Activated CD4-positive, alpha-beta memory T cell treated with anti-CD3 and anti-CD28 coated beads for 36 hours (primary cell): Measurements from ENCODE around the gene CD72. TPM values are rescaled to one million over a fixed set of nuclear protein-coding genes. Genes with fewer than 3 reads are reported as not detected.
"Not testable (repeated sequence)": the region's sequence is repeated elsewhere in the genome, so short reads cannot be mapped to it uniquely, and the experiment has no call there.

Experiments
- CTCF ChIA-PET: fragments of 350-600 bp; sonication (Branson Sonifier 250); formaldehyde crosslinking; loops from one replicate; lab custom pipeline; 2021; ENCODE audit warnings: antibody characterized with exemption, inconsistent platforms; lab: Charles Lee
- POLR2A ChIA-PET: fragments of 350-600 bp; sonication (Branson Sonifier 250); formaldehyde crosslinking; loops from one replicate; lab custom pipeline; 2021; ENCODE audit warnings: antibody characterized with exemption; lab: Charles Lee
- DNase-seq: peaks from one replicate; pipeline ENCODE4 v3.0.0-alpha.2; 2020
- H3K27ac Mint-ChIP-seq: one replicate; pipeline ENCODE4 v1.8.0; 2021; ENCODE audit warnings: mixed read lengths
- H3K27me3 Mint-ChIP-seq: one replicate; pipeline ENCODE4 v1.8.0; 2021; ENCODE audit warnings: mixed read lengths
- H3K36me3 Mint-ChIP-seq: one replicate; pipeline ENCODE4 v1.8.0; 2021; ENCODE audit warnings: mixed read lengths
- H3K4me1 Mint-ChIP-seq: one replicate; pipeline ENCODE4 v1.8.0; 2021; ENCODE audit warnings: low read depth, mixed read lengths
- H3K4me3 Mint-ChIP-seq: one replicate; pipeline ENCODE4 v1.8.0; 2021; ENCODE audit warnings: mild to moderate bottlenecking, mixed read lengths
- H3K9me3 Mint-ChIP-seq: one replicate; pipeline ENCODE4 v1.8.0; 2021; ENCODE audit warnings: mixed read lengths
- intact Hi-C: fragments of 100-400 bp; cut with micrococcal nuclease; formaldehyde crosslinking; loops from one replicate; pipeline ENCODE4 v1.15.1; 2023
- total RNA-seq, 2 experiments: library from RNA; stranded (reverse); gene quantifications; one replicate each; pipeline ENCODE4 v1.2.3, GENCODE V29; 2021

The CD72 gene
- total RNA-seq, 2 experiments from 2014 or later: 9.4 to 9.8 TPM

DNA sequence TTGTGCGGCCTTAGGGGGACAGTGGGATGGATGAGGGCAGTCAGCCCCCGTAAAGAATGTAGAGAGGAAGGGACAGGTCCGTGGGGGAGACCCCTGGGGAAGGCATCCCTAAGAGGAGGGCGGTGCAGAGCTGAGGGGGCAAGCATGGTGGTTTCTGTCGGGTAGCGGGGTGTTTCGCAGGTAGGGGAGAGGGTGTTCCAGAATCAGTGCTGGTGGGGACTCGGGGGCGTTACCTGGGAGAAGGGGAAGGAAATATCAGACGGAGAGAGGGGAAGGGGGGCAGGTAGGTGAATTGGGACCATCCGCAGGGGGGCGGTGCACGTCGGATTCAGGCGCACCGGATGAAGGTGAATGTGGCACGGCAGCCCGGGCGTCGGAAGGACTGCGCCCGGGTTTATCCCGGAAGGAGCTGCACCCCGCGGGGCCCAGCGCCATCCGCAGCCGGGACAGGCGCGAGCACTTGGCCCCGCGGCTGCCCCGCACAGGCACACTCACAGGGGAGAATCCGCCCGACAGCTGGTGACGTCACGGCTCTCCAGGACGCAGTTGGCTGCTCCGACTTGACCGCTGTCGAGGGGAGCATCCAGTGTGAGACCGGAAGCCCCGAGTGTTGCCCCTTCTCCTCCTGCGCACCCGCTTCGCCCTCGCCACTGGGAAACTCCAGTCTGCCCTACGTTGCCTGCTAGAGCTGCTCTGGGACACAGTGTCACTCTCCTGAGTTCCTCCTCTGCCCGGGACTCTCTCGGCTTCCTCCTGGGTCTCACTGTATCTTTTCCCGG is 1.3 kb downstream of the CD72 start:
- Mint-ChIP-seq H3K4me3 (peak overlapping the region; percentile 77), H3K9me3 (no peaks in the 10 kb centered on the region), H3K27ac (peak overlapping the region; percentile 79), H3K36me3 (no peaks in the 10 kb centered on the region), H3K4me1 (peaks cover 37% of the 10 kb centered on the region), H3K27me3 (no peaks in the 10 kb centered on the region)
- DNase-seq: peak; percentile 80
- ChIA-PET POLR2A (interaction anchor here (1.0 to 2.1 kb wide), 3 partner anchors 12 to 114 kb away, joined by 3 to 7 read pairs (median 5); partner anchors contain the start of gene TESK1), CTCF (interaction anchor here (0.6 to 3.3 kb wide), 12 partner anchors 9 to 119 kb away, joined by 3 to 24 read pairs (median 4); partner anchors contain the start of genes CREB3 and TLN1)
- intact Hi-C loops: loop anchor here (1.0 kb wide), 1 partner anchor 29 kb away; no protein-coding TSS in a partner anchor

DNA sequence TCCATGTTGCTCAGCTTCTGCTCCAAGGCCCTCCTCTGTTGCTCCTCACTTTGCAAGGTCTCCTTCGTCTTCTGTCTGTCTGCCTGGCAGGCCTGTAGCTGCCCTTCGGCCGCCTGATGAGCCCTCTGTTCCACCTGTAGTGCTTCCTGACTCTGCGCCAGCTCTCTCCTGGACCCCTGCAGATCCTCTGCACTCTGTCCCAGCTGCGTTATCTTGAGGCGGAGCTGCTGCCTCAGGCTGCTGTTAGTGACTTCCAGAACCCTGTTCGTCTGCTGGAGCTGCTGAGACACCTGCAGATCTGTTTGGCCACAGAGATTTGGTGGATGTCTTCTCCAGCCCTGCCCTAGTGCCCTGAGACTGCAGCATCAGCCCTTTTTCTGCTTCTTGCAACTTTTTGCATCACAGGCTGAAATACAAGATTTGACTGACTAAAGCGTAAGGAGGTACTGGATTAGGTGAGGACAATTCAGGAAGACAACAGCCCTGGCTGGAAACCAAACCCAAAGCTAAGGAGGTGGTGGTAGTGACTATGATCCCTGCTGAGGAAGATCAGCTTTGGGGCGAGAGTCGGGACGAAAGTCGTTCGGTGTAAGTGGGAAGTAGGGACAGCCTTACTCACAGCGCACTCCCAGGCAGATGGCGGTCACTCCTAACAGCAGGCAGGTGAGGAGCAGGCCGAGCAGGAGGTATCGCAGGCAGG is 2.1 kb downstream of the CD72 start:
- intact Hi-C loops: no loop called here
- POLR2A ChIA-PET: interaction anchor here (1.0 to 2.1 kb wide), 3 partner anchors 11 to 115 kb away, joined by 3 to 7 read pairs (median 5); partner anchors contain the start of gene TESK1

DNA sequence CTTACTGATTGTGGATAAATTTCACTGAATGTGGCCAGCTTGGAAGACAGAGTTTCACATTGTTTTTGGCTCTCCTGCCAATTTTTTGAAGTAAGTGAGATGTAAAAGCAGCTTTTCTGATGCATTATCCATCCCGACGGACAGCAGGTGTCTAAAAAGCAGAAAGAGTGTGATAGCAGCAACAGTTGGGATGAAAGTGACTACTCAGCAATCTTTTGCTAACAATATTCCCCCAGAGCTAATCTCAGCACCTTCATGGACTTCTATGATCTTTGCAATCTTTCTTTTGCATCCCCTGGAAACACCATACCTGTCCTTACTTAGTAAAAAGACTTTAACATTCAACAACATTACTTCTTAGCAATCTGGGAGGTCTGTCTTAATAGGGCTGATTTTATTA is 5.4 kb downstream of the CD72 start:
- intact Hi-C loops: no loop called here
- H3K4me1 Mint-ChIP-seq: peaks cover 17% of the 10 kb centered on the region
- no peaks in the 10 kb centered on the region for H3K9me3 Mint-ChIP-seq
- CTCF ChIA-PET: interaction anchor here (1.6 to 3.9 kb wide), 7 partner anchors 16 to 123 kb away, joined by 3 to 30 read pairs (median 18); partner anchors contain the start of genes ARHGEF39, CCDC107 and RMRP
- no peaks in the 10 kb centered on the region for H3K27me3 Mint-ChIP-seq
- no peak overlapping the region for H3K27ac Mint-ChIP-seq
- H3K36me3 Mint-ChIP-seq: peaks cover 3% of the 10 kb centered on the region
- H3K4me3 Mint-ChIP-seq: no peak overlapping the region
- no peak for DNase-seq
- POLR2A ChIA-PET: interaction anchor here (0.6 to 1.1 kb wide), 2 partner anchors 119 to 170 kb away, joined by 3 read pairs; partner anchors contain the start of gene TLN1

More for the DNA sequence above, 2.1 kb downstream of the CD72 start:
- CTCF ChIA-PET: interaction anchor here (0.8 to 3.3 kb wide), 12 partner anchors 10 to 128 kb away, joined by 3 to 24 read pairs (median 5); partner anchors contain the start of genes CCDC107, RMRP and TLN1
- Mint-ChIP-seq H3K4me1 (peaks cover 40% of the 10 kb centered on the region), H3K9me3 (no peaks in the 10 kb centered on the region), H3K27me3 (no peaks in the 10 kb centered on the region), H3K36me3 (no peaks in the 10 kb centered on the region), H3K27ac (no peak overlapping the region), H3K4me3 (peak overlapping the region; percentile 77)
- no peak for DNase-seq

DNA sequence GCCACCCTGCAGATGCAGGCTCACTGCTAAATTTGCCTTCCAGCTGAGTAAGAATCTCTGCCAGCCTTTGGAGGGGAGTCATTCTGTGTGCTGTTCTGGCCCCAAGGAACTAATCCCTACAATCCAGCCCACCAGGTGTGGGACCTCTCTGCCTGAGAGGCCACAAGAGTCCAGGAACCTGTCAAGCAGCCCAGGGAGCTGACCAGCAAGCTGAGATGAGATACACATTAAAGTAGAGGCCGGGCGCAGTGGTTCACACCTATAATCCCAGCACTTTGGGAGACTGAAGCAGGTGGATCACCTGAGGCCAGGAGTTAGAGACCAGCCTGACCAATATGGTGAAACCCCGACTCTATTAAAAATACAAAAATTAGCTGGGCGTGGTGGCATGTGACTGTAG is 6.1 kb downstream of the CD72 start:
- intact Hi-C loops: not testable (repeated sequence)
- CTCF ChIA-PET: interaction anchor here (0.7 to 3.9 kb wide), 29 partner anchors 8 to 213 kb away, joined by 3 to 32 read pairs (median 6); partner anchors contain the start of genes ARHGEF39, CCDC107, CREB3 and RMRP

DNA sequence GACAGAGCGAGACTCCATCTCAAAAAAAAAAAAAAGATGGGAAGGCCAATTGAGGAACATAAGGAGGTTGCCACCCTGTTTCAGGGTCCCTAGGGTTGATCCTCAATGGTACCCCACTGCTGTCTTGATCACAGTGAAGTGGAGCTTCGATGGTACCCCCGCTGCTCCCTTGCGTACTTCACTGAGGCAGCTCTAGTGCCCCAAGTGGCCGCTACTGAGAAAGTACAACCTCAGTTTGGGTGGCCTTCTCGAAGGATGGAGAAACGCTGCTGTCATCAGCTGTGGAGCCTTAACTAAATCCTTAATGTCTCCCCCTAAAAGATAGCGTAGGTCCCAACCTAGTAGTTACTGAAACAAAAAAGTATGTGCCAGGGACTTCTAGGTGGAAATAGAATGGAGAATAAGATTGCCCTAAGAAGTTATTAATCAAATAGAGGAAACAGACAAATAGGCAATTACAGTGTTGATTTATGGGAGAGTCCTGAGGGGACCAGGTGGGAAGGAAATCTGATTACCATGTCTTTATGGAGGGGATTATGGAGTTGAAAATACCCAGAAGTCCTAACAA is 6.9 kb downstream of the CD72 start:
- Mint-ChIP-seq H3K27ac (no peak overlapping the region), H3K27me3 (no peaks in the 10 kb centered on the region)
- POLR2A ChIA-PET: interaction anchor here (0.6 to 1.8 kb wide), 3 partner anchors 9 to 323 kb away, joined by 3 to 4 read pairs (median 4); no protein-coding TSS in a partner anchor

More for the DNA sequence above, 6.1 kb downstream of the CD72 start:
- not testable (repeated sequence) for DNase-seq, H3K27ac Mint-ChIP-seq, H3K4me3 Mint-ChIP-seq, H3K9me3 Mint-ChIP-seq, H3K27me3 Mint-ChIP-seq, H3K36me3 Mint-ChIP-seq
- peaks cover 12% of the 10 kb centered on the region for H3K4me1 Mint-ChIP-seq
- POLR2A ChIA-PET: interaction anchor here (0.6 to 1.3 kb wide), 3 partner anchors 49 to 170 kb away, joined by 3 to 4 read pairs (median 3); partner anchors contain the start of gene TLN1

DNA sequence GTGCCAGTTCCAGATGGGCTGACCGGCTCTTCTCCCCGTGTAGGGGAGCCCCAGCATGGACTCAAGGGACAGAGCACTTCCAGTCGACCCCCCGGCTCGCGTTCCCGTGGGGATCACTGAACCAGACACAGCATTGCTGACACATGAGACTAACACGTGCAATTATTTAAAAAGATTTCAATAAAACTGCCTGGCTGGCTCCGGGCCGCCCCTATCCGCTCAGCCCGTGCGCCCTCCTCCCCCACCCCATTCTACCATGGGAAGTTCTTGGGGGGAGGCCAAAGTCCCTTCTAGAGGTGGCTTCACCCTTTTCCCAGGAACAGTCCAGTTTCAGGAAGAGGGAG is 8.4 kb downstream of the CD72 start:
- Mint-ChIP-seq H3K36me3 (peaks cover 8% of the 10 kb centered on the region), H3K27me3 (no peaks in the 10 kb centered on the region), H3K27ac (no peak overlapping the region), H3K4me3 (no peak overlapping the region), H3K4me1 (peaks cover 14% of the 10 kb centered on the region), H3K9me3 (no peaks in the 10 kb centered on the region)
- POLR2A ChIA-PET: interaction anchor here (1.8 kb wide), 1 partner anchor 11 kb away, joined by 4 read pairs; no protein-coding TSS in a partner anchor
- intact Hi-C loops: loop anchor here (10.0 kb wide), 1 partner anchor 275 kb away; no protein-coding TSS in a partner anchor
- CTCF ChIA-PET: interaction anchor here (0.9 kb wide), 1 partner anchor 87 kb away, joined by 3 read pairs; no protein-coding TSS in a partner anchor
- no peak for DNase-seq

More for the DNA sequence above, 6.9 kb downstream of the CD72 start:
- Mint-ChIP-seq H3K4me1 (peaks cover 12% of the 10 kb centered on the region), H3K36me3 (peaks cover 8% of the 10 kb centered on the region), H3K9me3 (no peaks in the 10 kb centered on the region), H3K4me3 (no peak overlapping the region)
- intact Hi-C loops: no loop called here
- CTCF ChIA-PET: interaction anchor here (0.5 to 3.9 kb wide), 47 partner anchors 9 to 329 kb away, joined by 3 to 32 read pairs (median 4); partner anchors contain the start of genes ARHGEF39, CCDC107, CREB3 and RMRP
- peak; percentile 69 for DNase-seq

DNA sequence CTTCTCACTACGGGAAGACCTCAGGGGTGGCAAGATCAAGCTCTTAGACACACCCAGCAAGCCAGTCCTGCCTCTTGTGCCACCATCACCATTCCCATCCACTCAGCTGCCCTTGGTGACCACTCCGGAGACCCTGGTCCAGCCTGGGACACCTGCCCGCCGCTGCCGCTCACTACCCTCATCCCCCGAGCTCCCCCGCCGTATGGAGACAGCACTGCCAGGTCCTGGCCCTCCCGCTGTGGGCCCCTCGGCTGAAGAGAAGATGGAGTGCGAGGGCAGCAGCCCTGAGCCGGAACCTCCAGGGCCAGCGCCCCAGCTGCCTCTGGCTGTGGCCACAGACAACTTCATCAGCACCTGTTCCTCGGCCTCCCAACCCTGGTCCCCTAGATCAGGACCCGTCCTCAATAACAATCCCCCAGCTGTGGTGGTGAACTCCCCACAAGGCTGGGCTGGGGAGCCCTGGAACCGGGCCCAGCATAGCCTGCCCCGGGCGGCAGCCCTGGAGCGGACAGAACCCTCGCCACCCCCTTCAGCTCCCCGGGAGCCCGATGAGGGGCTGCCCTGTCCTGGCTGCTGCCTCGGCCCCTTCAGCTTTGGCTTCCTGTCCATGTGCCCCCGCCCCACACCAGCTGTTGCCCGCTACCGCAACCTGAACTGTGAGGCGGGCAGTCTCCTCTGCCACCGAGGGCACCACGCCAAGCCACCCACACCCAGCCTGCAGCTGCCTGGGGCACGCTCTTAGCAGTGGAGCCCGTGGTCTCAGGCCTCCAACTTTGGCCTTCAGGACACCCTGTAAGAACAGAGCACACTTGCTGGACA is 9.0 kb downstream of the CD72 start:
- H3K27ac Mint-ChIP-seq: no peak overlapping the region
- H3K9me3 Mint-ChIP-seq: no peaks in the 10 kb centered on the region
- intact Hi-C loops: loop anchor here (10.0 kb wide), 1 partner anchor 276 kb away; no protein-coding TSS in a partner anchor
- H3K27me3 Mint-ChIP-seq: no peaks in the 10 kb centered on the region
- H3K4me1 Mint-ChIP-seq: peaks cover 17% of the 10 kb centered on the region
- POLR2A ChIA-PET: interaction anchor here (1.0 to 1.8 kb wide), 2 partner anchors 11 kb away, joined by 4 to 5 read pairs; no protein-coding TSS in a partner anchor
- DNase-seq: no peak
- H3K36me3 Mint-ChIP-seq: peaks cover 8% of the 10 kb centered on the region
- no peak overlapping the region for H3K4me3 Mint-ChIP-seq
- CTCF ChIA-PET: interaction anchor here (0.9 to 1.1 kb wide), 2 partner anchors 40 to 87 kb away, joined by 3 read pairs; no protein-coding TSS in a partner anchor

DNA sequence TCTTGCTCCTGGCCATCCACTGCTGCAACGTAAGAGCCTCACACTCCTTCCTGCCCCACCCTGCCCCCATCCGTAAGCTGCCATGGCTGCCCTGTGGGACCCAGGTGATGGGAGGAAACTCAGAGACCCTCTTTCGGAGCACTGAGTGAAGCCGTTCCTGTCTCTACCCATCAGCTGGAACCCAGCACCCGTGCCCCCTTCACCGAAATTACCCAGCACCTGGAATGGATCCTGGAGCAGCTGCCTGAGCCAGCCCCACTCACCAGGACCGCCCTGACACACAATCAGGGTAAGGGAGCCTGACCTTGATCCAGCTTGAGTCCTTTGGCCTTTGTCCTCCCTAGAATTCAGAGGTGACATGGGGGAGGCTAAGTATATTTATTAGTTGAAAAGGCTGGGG is 10.0 kb downstream of the CD72 start:
- Mint-ChIP-seq H3K27ac (no peak overlapping the region), H3K4me3 (no peak overlapping the region), H3K36me3 (peaks cover 8% of the 10 kb centered on the region), H3K9me3 (no peaks in the 10 kb centered on the region), H3K4me1 (peaks cover 25% of the 10 kb centered on the region), H3K27me3 (no peaks in the 10 kb centered on the region)
- CTCF ChIA-PET: interaction anchor here (0.6 to 1.1 kb wide), 3 partner anchors 9 to 86 kb away, joined by 3 read pairs; no protein-coding TSS in a partner anchor
- intact Hi-C loops: loop anchor here (10.0 kb wide), 1 partner anchor 277 kb away; no protein-coding TSS in a partner anchor
- POLR2A ChIA-PET: interaction anchor here (0.6 to 1.0 kb wide), 2 partner anchors 12 to 20 kb away, joined by 4 to 5 read pairs; no protein-coding TSS in a partner anchor
- DNase-seq: no peak

DNA sequence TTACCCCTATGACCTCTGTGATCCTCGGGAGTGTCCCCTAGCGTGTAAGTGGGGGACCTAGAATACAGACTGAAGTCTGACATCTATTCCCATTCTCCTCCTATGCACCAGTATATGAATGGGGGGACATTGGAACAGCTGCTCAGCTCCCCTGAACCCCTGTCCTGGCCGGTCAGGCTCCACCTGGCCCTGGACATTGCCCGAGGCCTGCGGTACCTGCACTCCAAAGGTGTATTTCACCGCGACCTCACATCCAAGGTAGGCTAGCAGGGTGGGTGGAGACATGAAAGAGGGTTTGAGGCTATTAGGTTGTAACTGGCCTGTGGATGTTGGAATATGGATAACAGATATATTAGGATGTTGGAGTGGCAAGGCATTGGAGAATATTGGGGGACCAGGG is 11.5 kb downstream of the CD72 start:
- ChIA-PET CTCF (interaction anchor here (1.4 to 2.1 kb wide), 2 partner anchors 11 to 40 kb away, joined by 5 to 8 read pairs; partner anchors contain the start of gene CD72), POLR2A (interaction anchor here (0.8 kb wide), 1 partner anchor 13 kb away, joined by 6 read pairs; no protein-coding TSS in a partner anchor)
- Mint-ChIP-seq H3K4me1 (peaks cover 32% of the 10 kb centered on the region), H3K27me3 (no peaks in the 10 kb centered on the region), H3K36me3 (peaks cover 8% of the 10 kb centered on the region), H3K9me3 (no peaks in the 10 kb centered on the region), H3K27ac (no peak overlapping the region), H3K4me3 (peak overlapping the region; percentile 1)
- DNase-seq: no peak
- intact Hi-C loops: loop anchor here (10.0 kb wide), 1 partner anchor 278 kb away; no protein-coding TSS in a partner anchor

DNA sequence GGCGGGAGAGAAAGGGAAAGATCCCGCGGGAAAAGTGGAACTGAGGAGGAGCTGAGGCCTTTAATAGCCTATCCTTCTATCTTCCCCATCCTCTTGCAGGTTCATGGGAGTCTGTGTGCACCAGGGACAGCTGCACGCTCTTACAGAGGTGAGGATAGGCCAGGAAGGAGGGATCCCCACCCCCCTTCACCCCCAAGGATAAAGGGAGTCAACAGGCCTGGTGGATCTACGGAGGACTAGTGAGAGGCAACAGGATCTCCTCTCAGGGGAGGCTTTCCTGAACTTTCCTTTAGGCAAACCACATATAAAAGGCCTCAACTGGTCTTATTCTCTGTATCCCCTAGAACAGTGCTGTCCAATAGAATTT is 12.1 kb downstream of the CD72 start:
- ChIA-PET POLR2A (interaction anchor here (0.6 to 1.1 kb wide), 3 partner anchors 14 to 133 kb away, joined by 3 to 6 read pairs (median 3); no protein-coding TSS in a partner anchor), CTCF (interaction anchor here (0.7 to 2.1 kb wide), 5 partner anchors 9 to 43 kb away, joined by 3 to 8 read pairs (median 5); partner anchors contain the start of gene CD72)
- peaks cover 29% of the 10 kb centered on the region for H3K4me1 Mint-ChIP-seq
- no peaks in the 10 kb centered on the region for H3K9me3 Mint-ChIP-seq
- peaks cover 8% of the 10 kb centered on the region for H3K36me3 Mint-ChIP-seq
- H3K4me3 Mint-ChIP-seq: peak overlapping the region; percentile 74
- no peaks in the 10 kb centered on the region for H3K27me3 Mint-ChIP-seq
- no peak for DNase-seq
- H3K27ac Mint-ChIP-seq: peak overlapping the region; percentile 33
- intact Hi-C loops: loop anchor here (10.0 kb wide), 1 partner anchor 279 kb away; no protein-coding TSS in a partner anchor
